Measurements from ENCODE around the gene PALM3.
A peak's percentile ranks its signal among the peaks of the same experiment; 100 is the strongest.

Gene PALM3

GRCh38 chr19:14012378-14012915, 49.4 kb downstream of the PALM3 start:
- DNase-seq (ENCODE audit: low spot score) = no peak
- POLR2A ChIA-PET (ENCODE audit: low non-redundant PET) = no interaction called here
- TF ChIP-seq CTCF (conservative IDR thresholded peaks at IDR 0.05; ENCODE audit: low read depth) = no peak
- CTCF ChIA-PET = no interaction called here
- no peak overlapping the region for H3K27ac ChIP-seq

- ChIA-PET CTCF (no interaction called here), POLR2A (ENCODE audit: low non-redundant PET) (interaction anchor here (0.5 to 1.0 kb wide), 3 partner anchors 12 to 179 kb away, joined by 3 to 5 read pairs (median 3); no protein-coding TSS in a partner anchor)
- H3K27ac ChIP-seq = peak overlapping the region; percentile 93
- no peak for TF ChIP-seq CTCF (conservative IDR thresholded peaks at IDR 0.05; ENCODE audit: low read depth)
- DNase-seq (ENCODE audit: low spot score) = peak; percentile 79
These were observed 54.9 kb downstream of the PALM3 start for GRCh38 chr19:14006766-14007562.

- H3K27ac ChIP-seq = peak within 1 kb of the TSS; percentile 93
- DNase-seq (ENCODE audit: low spot score) = peak; percentile 98
- no peak for TF ChIP-seq CTCF (conservative IDR thresholded peaks at IDR 0.05; ENCODE audit: low read depth)
- CTCF ChIA-PET = no interaction called here
- POLR2A ChIA-PET (ENCODE audit: low non-redundant PET) = interaction anchor here (0.5 to 1.0 kb wide), 3 partner anchors 13 to 179 kb away, joined by 3 to 5 read pairs (median 3); no protein-coding TSS in a partner anchor
These were observed 55.7 kb downstream of the PALM3 start, which contains the start of gene RFX1 for GRCh38 chr19:14006085-14006765. Gene RFX1 (minus strand): TSS chr19:14006320. CDS start chr19:13993843, 12,477 bp downstream.

GRCh38 chr19:14005349-14006084, 56.4 kb downstream of the PALM3 start:
- no peak for TF ChIP-seq CTCF (conservative IDR thresholded peaks at IDR 0.05; ENCODE audit: low read depth)
- POLR2A ChIA-PET (ENCODE audit: low non-redundant PET) = interaction anchor here (1.0 kb wide), 1 partner anchor 24 kb away, joined by 3 read pairs; no protein-coding TSS in a partner anchor
- DNase-seq (ENCODE audit: low spot score) = peak; percentile 91
- CTCF ChIA-PET = interaction anchor here (0.6 kb wide), 1 partner anchor 394 kb away, joined by 3 read pairs; no protein-coding TSS in a partner anchor
- H3K27ac ChIP-seq = peak overlapping the region; percentile 93

- no peak for DNase-seq (ENCODE audit: low spot score)
- no peak for TF ChIP-seq CTCF (conservative IDR thresholded peaks at IDR 0.05; ENCODE audit: low read depth)
- ChIA-PET POLR2A (ENCODE audit: low non-redundant PET) (no interaction called here), CTCF (interaction anchor here (0.6 to 0.7 kb wide), 2 partner anchors 154 to 393 kb away, joined by 3 read pairs; no protein-coding TSS in a partner anchor)
- peak overlapping the region; percentile 93 for H3K27ac ChIP-seq
These were observed 57.1 kb downstream of the PALM3 start for GRCh38 chr19:14004619-14005348.

All from RWPE1 (cell line).